IMR-90 (cell line): Measurements from ENCODE around the gene SSH2. TPM values are rescaled to one million over a fixed set of nuclear protein-coding genes. Genes with fewer than 3 reads are reported as not detected.

Experiments
- ATAC-seq: fragments of 200-7000 bp; cut with Tn5 transposase; 2 replicates; pipeline ENCODE4 v1.9.1; 2020; ENCODE audit warnings: low read depth, mild to moderate bottlenecking, moderate library complexity
- BruUV-seq: library from RNA; stranded (reverse); fragments of 400-500 nt; replicated peaks from 2 replicates; lab custom pipeline; 2021; lab: Mats Ljungman, UMichigan
- CTCF ChIA-PET: fragments of 300-600 bp; formaldehyde crosslinking; extraction: SDS; loops from one replicate; lab custom pipeline; 2021; ENCODE audit warnings: antibody characterized with exemption; lab: Yijun Ruan, JAX
- POLR2A ChIA-PET: fragments of 300-600 bp; sonication (Branson Sonifier 250); formaldehyde crosslinking; loops from one replicate; lab custom pipeline; 2022; ENCODE audit warnings: antibody characterized with exemption; ENCODE audit not compliant: unreplicated experiment; lab: Charles Lee
- DNase-seq: peaks from one replicate; pipeline ENCODE4 v3.0.0; 2013
- H2AFZ ChIP-seq: replicated peaks from 2 replicates; pipeline ENCODE3; 2013; ENCODE audit warnings: low read length, mild to moderate bottlenecking; ENCODE audit not compliant: poor library complexity
- H2AK5ac ChIP-seq: 2 replicates; pipeline ENCODE4 v1.6.1; 2013; ENCODE audit warnings: low read depth, low read length, inconsistent platforms
- H2AK9ac ChIP-seq: replicated peaks from 2 replicates; pipeline ENCODE3; 2013; ENCODE audit warnings: mild to moderate bottlenecking, low read depth, low read length, moderate library complexity; ENCODE audit not compliant: poor library complexity
- H2BK120ac ChIP-seq: 2 replicates; pipeline ENCODE4 v1.6.1; 2013; ENCODE audit warnings: low read depth, low read length, inconsistent platforms
- H2BK15ac ChIP-seq: 3 replicates; pipeline ENCODE4 v1.6.1; 2013; ENCODE audit warnings: low read depth, low read length, inconsistent platforms
- H2BK20ac ChIP-seq: 2 replicates; pipeline ENCODE4 v1.6.1; 2013; ENCODE audit warnings: low read depth, mild to moderate bottlenecking, inconsistent platforms, low read length, moderate library complexity
- H2BK5ac ChIP-seq: 2 replicates; pipeline ENCODE4 v1.6.1; 2013; ENCODE audit warnings: mild to moderate bottlenecking, low read depth, low read length, inconsistent platforms; ENCODE audit not compliant: poor library complexity, severe bottlenecking
- H3K14ac ChIP-seq: replicated peaks from 2 replicates; pipeline ENCODE4 v1.6.1; 2013; ENCODE audit warnings: low read depth, low read length, inconsistent platforms
- H3K18ac ChIP-seq: 2 replicates; pipeline ENCODE4 v1.6.1; 2013; ENCODE audit warnings: low read depth, low read length, control low read depth
- H3K23ac ChIP-seq: 2 replicates; pipeline ENCODE4 v1.6.1; 2013; ENCODE audit warnings: low read depth, low read length, inconsistent platforms
- H3K27ac ChIP-seq: 2 replicates; pipeline ENCODE4 v1.5.1; 2013; ENCODE audit warnings: mild to moderate bottlenecking, control low read depth, low read length; ENCODE audit not compliant: insufficient read depth
- H3K27me3 ChIP-seq: 2 replicates; pipeline ENCODE4 v1.6.1; 2013; ENCODE audit warnings: low read length; ENCODE audit not compliant: control insufficient read depth, insufficient read depth
- H3K36me3 ChIP-seq: 2 replicates; pipeline ENCODE4 v1.6.1; 2013; ENCODE audit warnings: low read length, mixed read lengths; ENCODE audit not compliant: control insufficient read depth, insufficient read depth
- H3K4ac ChIP-seq: 2 replicates; pipeline ENCODE4 v1.6.1; 2013; ENCODE audit warnings: low read depth, low read length, inconsistent platforms
- H3K4me1 ChIP-seq: 2 replicates; pipeline ENCODE4 v1.6.1; 2013; ENCODE audit warnings: low read length, mixed read lengths; ENCODE audit not compliant: control insufficient read depth, insufficient read depth
- H3K4me2 ChIP-seq: 2 replicates; pipeline ENCODE4 v1.6.1; 2013; ENCODE audit warnings: low read depth, mild to moderate bottlenecking, control low read depth, low read length, moderate library complexity
- H3K4me3 ChIP-seq: 2 replicates; pipeline ENCODE4 v1.5.1; 2013; ENCODE audit warnings: low read depth, mild to moderate bottlenecking, control low read depth, low read length, moderate library complexity; ENCODE audit not compliant: insufficient read depth
- H3K56ac ChIP-seq: 2 replicates; pipeline ENCODE4 v1.6.1; 2013; ENCODE audit warnings: low read length, inconsistent platforms; ENCODE audit not compliant: insufficient read depth; ENCODE audit errors: extremely low read depth
- H3K79me1 ChIP-seq, 2 experiments: 2 replicates each; pipeline ENCODE4 v1.6.1; 2013; ENCODE audit warnings: low read length in 2 of 2, inconsistent platforms in 1 of 2, low read depth in 1 of 2
- H3K9ac ChIP-seq: 2 replicates; pipeline ENCODE4 v1.6.1; 2013; ENCODE audit warnings: low read depth, low read length, control low read depth
- H3K9me1 ChIP-seq: 2 replicates; pipeline ENCODE4 v1.6.1; 2013; ENCODE audit warnings: low read length, inconsistent platforms; ENCODE audit not compliant: insufficient read depth
- H3K9me3 ChIP-seq: 2 replicates; pipeline ENCODE4 v1.6.1; 2013; ENCODE audit warnings: low read length; ENCODE audit not compliant: control insufficient read depth, insufficient read depth
- H4K20me1 ChIP-seq: 2 replicates; pipeline ENCODE4 v1.6.1; 2013; ENCODE audit warnings: low read length, inconsistent platforms; ENCODE audit not compliant: insufficient read depth
- H4K5ac ChIP-seq: 2 replicates; pipeline ENCODE4 v1.6.1; 2013; ENCODE audit warnings: mild to moderate bottlenecking, low read depth, low read length, control low read depth
- H4K8ac ChIP-seq, 2 experiments: 2 replicates each; pipeline ENCODE4 v1.6.1; 2013; ENCODE audit warnings: low read depth in 2 of 2, low read length in 2 of 2, control low read depth in 1 of 2, inconsistent platforms in 1 of 2
- H4K91ac ChIP-seq: 2 replicates; pipeline ENCODE4 v1.6.1; 2013; ENCODE audit warnings: low read depth, low read length, inconsistent platforms; ENCODE audit not compliant: insufficient read depth
- CEBPB ChIP-seq: IDR thresholded peaks from 2 replicates; pipeline ENCODE4 v1.6.1; 2012; ENCODE audit warnings: low read depth, low read length, improper control_type of control experiment
- MAZ ChIP-seq: IDR thresholded peaks from 2 replicates; pipeline ENCODE4 v1.6.1; 2012; ENCODE audit warnings: low read depth, mild to moderate bottlenecking, low read length, improper control_type of control experiment, moderate library complexity, borderline replicate concordance
- NFE2L2 ChIP-seq: fragments of 150-350 bp; IDR thresholded peaks from 2 replicates; pipeline ENCODE4 v1.6.1; 2016; ENCODE audit warnings: low read depth, mild to moderate bottlenecking, low read length
- RAD21 ChIP-seq: IDR thresholded peaks from 2 replicates; pipeline ENCODE4 v1.6.1; 2012; ENCODE audit warnings: low read length, improper control_type of control experiment
- RFX5 ChIP-seq: IDR thresholded peaks from 2 replicates; pipeline ENCODE4 v1.8.0; 2012; ENCODE audit warnings: low read depth, mild to moderate bottlenecking, low read length, moderate library complexity
- WGBS, 2 experiments: methylation state at CpG; one replicate each; pipeline versions ENCODE4 v1.1.5 to v1.1.7; 2013; ENCODE audit warnings: missing lambda C conversion rate in 2 of 2; ENCODE audit not compliant: insufficient read length in 1 of 2; ENCODE audit errors: extremely low coverage in 2 of 2; 5-methylcytosine and 5-hydroxymethylcytosine counted together
- dilution Hi-C: fragments of 300-500 bp; cut with HindIII; formaldehyde crosslinking; loops from one replicate; pipeline ENCODE4 v1.14.3; 2018; ENCODE audit warnings: low sequenced_read_pairs; ENCODE audit not compliant: unreplicated experiment
- in situ Hi-C: fragments of 300-500 bp; cut with MboI; formaldehyde crosslinking; loops from 3 replicates; pipeline ENCODE4 v1.14.3; 2019; ENCODE audit warnings: low sequenced_read_pairs, inconsistent platforms, mixed read lengths
- intact Hi-C: fragments of 100-400 bp; cut with micrococcal nuclease; formaldehyde crosslinking; loops from 2 replicates; pipeline ENCODE4 v1.10.0; 2022
- polyA plus RNA-seq, 3 experiments: library from polyadenylated mRNA; depleted of rRNA; stranded (reverse); fragments of >200 nt; gene quantifications; 2 replicates each; pipeline ENCODE4 v1.2.3, GENCODE V29; 2012; ENCODE audit warnings: low replicate concordance in 1 of 3
- total RNA-seq: library from RNA; depleted of rRNA; stranded (reverse); fragments of >200 nt; gene quantifications from 2 replicates; pipeline ENCODE4 v1.2.3, GENCODE V29; 2012
- TF ChIP-seq, protein P1 (sequence below): conservative IDR thresholded peaks from 2 replicates; pipeline ENCODE4 v1.5.1; 2012; ENCODE audit warnings: mild to moderate bottlenecking, low read depth, low read length, improper control_type of control experiment

The SSH2 gene
- total and polyA plus RNA-seq, 2 of the 4 experiments (the other 2 are of a cell fraction): 9.3 TPM

DNA sequence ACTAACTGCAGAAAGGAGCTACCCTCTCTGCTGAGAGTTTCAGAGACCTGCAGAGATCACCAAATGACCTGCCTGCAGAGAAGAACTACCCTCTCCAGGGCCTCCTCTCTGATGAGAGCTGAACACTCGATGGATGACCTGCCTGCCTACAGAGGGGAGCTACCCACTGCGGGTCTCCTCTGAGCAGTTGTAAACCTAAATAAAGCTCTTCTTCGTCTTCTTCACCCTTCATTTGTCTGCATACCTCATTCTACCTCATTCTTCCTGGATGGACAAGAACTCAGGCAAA lies 24.2 kb downstream of the SSH2 start:
- ChIA-PET POLR2A (no interaction called here), CTCF (no interaction called here)
- no peak for ATAC-seq
- no peak overlapping the region for H2BK15ac ChIP-seq
- H2BK5ac ChIP-seq: no peak overlapping the region
- peaks cover 8% of the 10 kb centered on the region; the same call in 1 of the 2 replicates for H4K20me1 ChIP-seq
- in situ Hi-C loops: no loop called here
- H3K4me1 ChIP-seq: no peaks in the 10 kb centered on the region
- no peak overlapping the region for H3K18ac ChIP-seq
- H2AK5ac ChIP-seq: no peak overlapping the region
- H3K9ac ChIP-seq: no peak overlapping the region
- H3K56ac ChIP-seq: no peak overlapping the region
- H3K9me1 ChIP-seq: no peaks in the 10 kb centered on the region
- no peak overlapping the region for H2BK20ac ChIP-seq
- H4K91ac ChIP-seq: no peak overlapping the region
- no peak overlapping the region for H3K4me2 ChIP-seq
- dilution Hi-C loops: no loop called here
- H2BK120ac ChIP-seq: no peak overlapping the region
- TF ChIP-seq CEBPB (no peak), RFX5 (no peak), RAD21 (no peak), MAZ (no peak), NFE2L2 (no peak)
- TF ChIP-seq, protein P1, sequence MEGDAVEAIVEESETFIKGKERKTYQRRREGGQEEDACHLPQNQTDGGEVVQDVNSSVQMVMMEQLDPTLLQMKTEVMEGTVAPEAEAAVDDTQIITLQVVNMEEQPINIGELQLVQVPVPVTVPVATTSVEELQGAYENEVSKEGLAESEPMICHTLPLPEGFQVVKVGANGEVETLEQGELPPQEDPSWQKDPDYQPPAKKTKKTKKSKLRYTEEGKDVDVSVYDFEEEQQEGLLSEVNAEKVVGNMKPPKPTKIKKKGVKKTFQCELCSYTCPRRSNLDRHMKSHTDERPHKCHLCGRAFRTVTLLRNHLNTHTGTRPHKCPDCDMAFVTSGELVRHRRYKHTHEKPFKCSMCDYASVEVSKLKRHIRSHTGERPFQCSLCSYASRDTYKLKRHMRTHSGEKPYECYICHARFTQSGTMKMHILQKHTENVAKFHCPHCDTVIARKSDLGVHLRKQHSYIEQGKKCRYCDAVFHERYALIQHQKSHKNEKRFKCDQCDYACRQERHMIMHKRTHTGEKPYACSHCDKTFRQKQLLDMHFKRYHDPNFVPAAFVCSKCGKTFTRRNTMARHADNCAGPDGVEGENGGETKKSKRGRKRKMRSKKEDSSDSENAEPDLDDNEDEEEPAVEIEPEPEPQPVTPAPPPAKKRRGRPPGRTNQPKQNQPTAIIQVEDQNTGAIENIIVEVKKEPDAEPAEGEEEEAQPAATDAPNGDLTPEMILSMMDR: no peak
- WGBS, 2 experiments: 95% methylated on average over 3 of the region's 3 CpGs; no CpG with 5 or more reads in 1 of the 2 experiments
- no peak overlapping the region for H3K4me3 ChIP-seq
- H4K8ac ChIP-seq: no peak overlapping the region
- no peak overlapping the region for H2AFZ ChIP-seq
- no peak overlapping the region for H3K4ac ChIP-seq
- no peak for DNase-seq
- no TSS peak for BruUV-seq
- intact Hi-C loops: no loop called here
- H4K5ac ChIP-seq: no peak overlapping the region
- H3K9me3 ChIP-seq: peaks cover 6% of the 10 kb centered on the region; the same call in 1 of the 2 replicates
- H3K36me3 ChIP-seq: no peaks in the 10 kb centered on the region
- H2AK9ac ChIP-seq: no peak overlapping the region
- H3K23ac ChIP-seq: no peak overlapping the region
- no peak overlapping the region for H3K27ac ChIP-seq
- H3K14ac ChIP-seq: no peak overlapping the region
- H3K79me1 ChIP-seq: peaks cover 24 to 35% of the 10 kb centered on the region in 2 experiments
- H3K27me3 ChIP-seq: no peaks in the 10 kb centered on the region
